ENCODE data around the gene COL13A1.
A peak's percentile ranks its signal among the peaks of the same experiment; 100 is the strongest.

The COL13A1 gene

GRCh38 chr10:69944761-69945160 is 143.1 kb downstream of the COL13A1 start:
- no peak for DNase-seq (ENCODE audit: low spot score)

- DNase-seq (ENCODE audit: low spot score): peak; percentile 35
Observed at GRCh38 chr10:69948261-69948660, 146.6 kb downstream of the COL13A1 start.

GRCh38 chr10:69949770-69950169 is 148.1 kb downstream of the COL13A1 start:
- DNase-seq (ENCODE audit: low spot score): no peak

- DNase-seq (ENCODE audit: low spot score): no peak
Observed at GRCh38 chr10:69951658-69952057, 150.0 kb downstream of the COL13A1 start.

- peak; percentile 60 for DNase-seq (ENCODE audit: low spot score)
Observed at GRCh38 chr10:69952069-69952800, 150.5 kb downstream of the COL13A1 start.

GRCh38 chr10:69952821-69953221 is 151.1 kb downstream of the COL13A1 start:
- peak; percentile 75 for DNase-seq (ENCODE audit: low spot score)

GRCh38 chr10:69953851-69954250 is 152.1 kb downstream of the COL13A1 start:
- no peak for DNase-seq (ENCODE audit: low spot score)

GRCh38 chr10:69955211-69955805 is 153.6 kb downstream of the COL13A1 start:
- DNase-seq (ENCODE audit: low spot score): no peak

GRCh38 chr10:69955897-69956740 is 154.4 kb downstream of the COL13A1 start:
- DNase-seq (ENCODE audit: low spot score): no peak

GRCh38 chr10:69956741-69957230 is 155.1 kb downstream of the COL13A1 start:
- DNase-seq (ENCODE audit: low spot score): no peak

GRCh38 chr10:69957241-69957885 is 155.7 kb downstream of the COL13A1 start:
- DNase-seq (ENCODE audit: low spot score): no peak

- peak; percentile 79 for DNase-seq (ENCODE audit: low spot score)
Observed at GRCh38 chr10:69957886-69958555, 156.3 kb downstream of the COL13A1 start.

- no peak for DNase-seq (ENCODE audit: low spot score)
Observed at GRCh38 chr10:69958556-69958902, 156.8 kb downstream of the COL13A1 start.

GRCh38 chr10:69959911-69960310 is 158.2 kb downstream of the COL13A1 start:
- DNase-seq (ENCODE audit: low spot score): no peak

- no peak for DNase-seq (ENCODE audit: low spot score)
Observed at GRCh38 chr10:69960606-69960987, 158.9 kb downstream of the COL13A1 start.

GRCh38 chr10:69960988-69961880 is 159.5 kb downstream of the COL13A1 start:
- DNase-seq (ENCODE audit: low spot score): peak; percentile 39

GRCh38 chr10:69961881-69962745 is 160.4 kb downstream of the COL13A1 start:
- DNase-seq (ENCODE audit: low spot score): no peak

GRCh38 chr10:69962746-69963135 is 161.0 kb downstream of the COL13A1 start:
- no peak for DNase-seq (ENCODE audit: low spot score)

GRCh38 chr10:69963178-69963834 is 161.6 kb downstream of the COL13A1 start:
- no peak for DNase-seq (ENCODE audit: low spot score)

Measured in iPS-NIHi11 (cell line).